Measurements from ENCODE around the gene GCGR. TPM values are rescaled to one million over a fixed set of nuclear protein-coding genes. Genes with fewer than 3 reads are reported as not detected.

Gene GCGR
- total RNA-seq, 4 donors from 2014 or later: 1.8 to 14.7 (median 8.1) TPM

- H3K4me1 ChIP-seq: peaks cover 0 to 71% (median 34%) of the 10 kb centered on the region in 4 donors
- 0 to 2% methylated on average over 9 to 76 of the region's 95 CpGs for WGBS, 2 donors
- no peak for DNase-seq (ENCODE audit: low spot score in 2 of 2)
- peaks cover 0 to 60% (median 3%) of the 10 kb centered on the region in 3 donors for H3K36me3 ChIP-seq
- no peak for TF ChIP-seq EP300 (IDR thresholded peaks at IDR 0.05)
- peak; percentile 55 to 59 for TF ChIP-seq POLR2A (IDR thresholded peaks at IDR 0.05)
- H3K4me3 ChIP-seq: peak within 1 kb of the TSS; percentile 87 to 100 (median 94)
- no peaks in the 10 kb centered on the region for H3K27me3 ChIP-seq
- H3K27ac ChIP-seq: peak within 1 kb of the TSS; percentile 74 to 98 (median 98)
- H3K9me3 ChIP-seq: no peaks in the 10 kb centered on the region
These were observed 56.2 kb downstream of the GCGR start, which contains the start of gene P4HB for GRCh38 chr17:81859906-81860755. P4HB (minus strand) TSS chr17:81860535; CDS start chr17:81860471, 64 bp downstream.

- peaks cover 0 to 70% (median 34%) of the 10 kb centered on the region in 4 donors for H3K4me1 ChIP-seq
- H3K27me3 ChIP-seq: no peaks in the 10 kb centered on the region
- H3K9me3 ChIP-seq: no peaks in the 10 kb centered on the region
- TF ChIP-seq POLR2A (IDR thresholded peaks at IDR 0.05) (peak; percentile 96 to 99), CTCF (IDR thresholded peaks at IDR 0.05) (peak in 3 of 5 experiments; percentile 10 to 96 (median 95)), EP300 (IDR thresholded peaks at IDR 0.05) (peak; percentile 90 to 100)
- DNase-seq (ENCODE audit: low spot score in 2 of 2): peak; percentile 97
- H3K27ac ChIP-seq: peak overlapping the region; percentile 74 to 98 (median 98)
- WGBS, 2 donors: 0 to 2% methylated on average over 48 to 56 of the region's 74 CpGs
- peak overlapping the region; percentile 73 to 100 (median 88) for H3K4me3 ChIP-seq
- H3K36me3 ChIP-seq: peaks cover 0 to 60% (median 0%) of the 10 kb centered on the region in 3 donors
These were observed 57.0 kb downstream of the GCGR start for GRCh38 chr17:81860756-81861568.

GRCh38 chr17:81863123-81863675 lies 59.2 kb downstream of the GCGR start:
- Histone ChIP-seq H3K27ac (peak overlapping the region in 2 of 4 donors; percentile 2 to 12), H3K27me3 (no peaks in the 10 kb centered on the region), H3K9me3 (no peaks in the 10 kb centered on the region), H3K4me3 (no peak overlapping the region), H3K4me1 (peaks cover 0 to 71% (median 36%) of the 10 kb centered on the region in 4 donors), H3K36me3 (peaks cover 0 to 61% (median 3%) of the 10 kb centered on the region in 3 donors)
- WGBS, 2 donors: 73 to 78% methylated on average over 6 of the region's 6 CpGs
- TF ChIP-seq EP300 (IDR thresholded peaks at IDR 0.05): no peak
- no peak for TF ChIP-seq CTCF (IDR thresholded peaks at IDR 0.05)
- TF ChIP-seq POLR2A (IDR thresholded peaks at IDR 0.05): no peak
- DNase-seq (ENCODE audit: low spot score in 2 of 2): no peak

Other genes with a start within 250 kb of the GCGR start
- 10 to 100 TPM; 51.1 to 79.2 (median 62.1) TPM for gene NPLOC4, start 167.0 kb upstream of the GCGR start, total RNA-seq
- under 1 TPM in 2 of 4 donors, not detected in 2; 0.22 to 0.84 TPM for gene TSPAN10, start 167.0 kb upstream of the GCGR start, total RNA-seq
- gene PDE6G, start 147.6 kb upstream of the GCGR start, total RNA-seq: not detected
- 10 to 100 TPM; 31.4 to 38.1 (median 35.8) TPM for gene OXLD1, start 137.5 kb upstream of the GCGR start, total RNA-seq
- gene CCDC137, start 137.4 kb upstream of the GCGR start, total RNA-seq: 10 to 100 TPM; 10.9 to 35.7 (median 14.4) TPM
- 10 to 100 TPM; 22.1 to 37.9 (median 34.3) TPM for gene ARL16, start 120.4 kb upstream of the GCGR start, total RNA-seq
- 100 to 1,000 TPM in 2 of 4 donors, 10 to 100 TPM in 2; 75.2 to 166 (median 104) TPM for gene HGS, start 120.1 kb upstream of the GCGR start, total RNA-seq
- gene MRPL12, start 100.8 kb upstream of the GCGR start, total RNA-seq: 10 to 100 TPM; 26.1 to 63.3 (median 35.8) TPM
- 10 to 100 TPM; 10.8 to 32.1 (median 22.6) TPM for gene SLC25A10, start 91.9 kb upstream of the GCGR start, total RNA-seq
- 100 to 1,000 TPM in 1 of 4 donors, 10 to 100 TPM in 3; 78.7 to 105 (median 92.5) TPM for gene MCRIP1, start 29.1 kb downstream of the GCGR start, total RNA-seq
- gene PPP1R27, start 30.9 kb downstream of the GCGR start, total RNA-seq: 1 to 10 TPM in 1 of 4 donors, not detected in 3; 2.6 TPM
- gene P4HB, start 56.4 kb downstream of the GCGR start, total RNA-seq: 100 to 1,000 TPM; 385 to 594 (median 472) TPM
- 100 to 1,000 TPM; 190 to 484 (median 237) TPM for gene ARHGDIA, start 67.2 kb downstream of the GCGR start, total RNA-seq
- 10 to 100 TPM; 44.5 to 67.2 (median 63.5) TPM for gene ALYREF, start 87.4 kb downstream of the GCGR start, total RNA-seq
- gene ANAPC11, start 87.6 kb downstream of the GCGR start, total RNA-seq: 100 to 1,000 TPM in 3 of 4 donors, 10 to 100 TPM in 1; 95.4 to 116 (median 106) TPM
- 1 to 10 TPM in 3 of 4 donors, not detected in 1; 4.2 to 8.7 (median 5.4) TPM for gene NPB, start 98.1 kb downstream of the GCGR start, total RNA-seq
- 10 to 100 TPM; 36.0 to 64.9 (median 46.6) TPM for gene PCYT2, start 107.2 kb downstream of the GCGR start, total RNA-seq
- gene SIRT7, start 114.0 kb downstream of the GCGR start, total RNA-seq: 10 to 100 TPM; 22.3 to 42.2 (median 30.7) TPM
- gene MAFG, start 123.6 kb downstream of the GCGR start, total RNA-seq: 10 to 100 TPM; 17.9 to 25.5 (median 22.5) TPM
- gene PYCR1, start 133.2 kb downstream of the GCGR start, total RNA-seq: 1 to 10 TPM; 6.3 to 9.9 (median 6.9) TPM
- gene MYADML2, start 143.1 kb downstream of the GCGR start, total RNA-seq: not detected
- gene NOTUM, start 157.0 kb downstream of the GCGR start, total RNA-seq: not detected
- 10 to 100 TPM; 32.9 to 82.8 (median 55.6) TPM for gene ASPSCR1, start 173.5 kb downstream of the GCGR start, total RNA-seq
- 100 to 1,000 TPM in 1 of 4 donors, 10 to 100 TPM in 3; 69.9 to 143 (median 78.0) TPM for gene CENPX, start 218.7 kb downstream of the GCGR start, total RNA-seq
- gene LRRC45, start 219.2 kb downstream of the GCGR start, total RNA-seq: 10 to 100 TPM; 13.1 to 25.8 (median 15.3) TPM
- gene RAC3, start 227.5 kb downstream of the GCGR start, total RNA-seq: 10 to 100 TPM in 1 of 4 donors, 1 to 10 TPM in 3; 2.4 to 14.7 (median 5.4) TPM
- gene DCXR, start 233.5 kb downstream of the GCGR start, total RNA-seq: 100 to 1,000 TPM; 236 to 347 (median 269) TPM
- 10 to 100 TPM; 43.5 to 70.2 (median 64.4) TPM for gene RFNG, start 247.7 kb downstream of the GCGR start, total RNA-seq
- 100 to 1,000 TPM in 2 of 4 donors, 10 to 100 TPM in 2; 74.9 to 134 (median 92.9) TPM for gene GPS1, start 247.7 kb downstream of the GCGR start, total RNA-seq

All from tibial nerve (tissue), 4 donors.